BE2C (cell line): ENCODE data around the gene CCDC197.
A peak's percentile ranks its signal among the peaks of the same experiment; 100 is the strongest.

Experiments used
- DNase-seq: peaks from one replicate; pipeline ENCODE4 v3.0.0-alpha.2; 2020
- H3K27me3 ChIP-seq: fragments of 250-450 bp; sonication (Bioruptor Pico); 2 replicates; pipeline ENCODE4 v1.5.1; 2020; ENCODE audit warnings: mild to moderate bottlenecking
- H3K36me3 ChIP-seq: fragments of 250-450 bp; sonication (Bioruptor Pico); 2 replicates; pipeline ENCODE4 v1.5.1; 2020; ENCODE audit warnings: mild to moderate bottlenecking
- H3K4me1 ChIP-seq: fragments of 250-450 bp; sonication (Bioruptor Pico); 2 replicates; pipeline ENCODE4 v1.5.1; 2020
- H3K4me3 ChIP-seq: 2 replicates; pipeline ENCODE4 v1.5.1; 2011; ENCODE audit warnings: low read depth, low read length
- H3K9me3 ChIP-seq: fragments of 250-450 bp; sonication (Bioruptor Pico); 2 replicates; pipeline ENCODE4 v1.5.1; 2020
- CTCF ChIP-seq: IDR thresholded peaks from 2 replicates; pipeline ENCODE4 v1.5.1; 2012; ENCODE audit warnings: mild to moderate bottlenecking, low read depth, low read length

CCDC197 gene

GRCh38 chr14:94040796-94041195, 43.7 kb downstream of the CCDC197 start:
- TF ChIP-seq CTCF = no peak
- Histone ChIP-seq H3K4me1 (peaks cover 2% of the 10 kb centered on the region), H3K36me3 (peaks cover 12% of the 10 kb centered on the region; the same call in 1 of the 2 replicates), H3K9me3 (no peaks in the 10 kb centered on the region), H3K4me3 (no peak overlapping the region), H3K27me3 (no peaks in the 10 kb centered on the region)
- no peak for DNase-seq

GRCh38 chr14:94041551-94042346, 44.6 kb downstream of the CCDC197 start:
- DNase-seq = no peak
- Histone ChIP-seq H3K36me3 (peaks cover 16% of the 10 kb centered on the region), H3K9me3 (no peaks in the 10 kb centered on the region), H3K27me3 (no peaks in the 10 kb centered on the region), H3K4me1 (peaks cover under 1% of the 10 kb centered on the region), H3K4me3 (no peak overlapping the region)
- no peak for TF ChIP-seq CTCF

GRCh38 chr14:94042433-94043091, 45.5 kb downstream of the CCDC197 start:
- no peaks in the 10 kb centered on the region for H3K4me1 ChIP-seq
- DNase-seq = no peak
- peaks cover 24% of the 10 kb centered on the region for H3K36me3 ChIP-seq
- no peak overlapping the region for H3K4me3 ChIP-seq
- no peak for TF ChIP-seq CTCF
- H3K9me3 ChIP-seq = no peaks in the 10 kb centered on the region
- H3K27me3 ChIP-seq = no peaks in the 10 kb centered on the region

- H3K36me3 ChIP-seq = peaks cover 31% of the 10 kb centered on the region
- H3K4me1 ChIP-seq = no peaks in the 10 kb centered on the region; the same call in 1 of the 2 replicates
- no peaks in the 10 kb centered on the region for H3K9me3 ChIP-seq
- H3K27me3 ChIP-seq = no peaks in the 10 kb centered on the region
- TF ChIP-seq CTCF = no peak
- no peak overlapping the region for H3K4me3 ChIP-seq
- peak; percentile 43 for DNase-seq
Measured at GRCh38 chr14:94043111-94043755, 46.1 kb downstream of the CCDC197 start.

GRCh38 chr14:94043756-94044475, 46.8 kb downstream of the CCDC197 start:
- no peak for DNase-seq
- H3K36me3 ChIP-seq = peaks cover 34% of the 10 kb centered on the region
- H3K4me1 ChIP-seq = peaks cover 3% of the 10 kb centered on the region
- H3K9me3 ChIP-seq = no peaks in the 10 kb centered on the region
- H3K4me3 ChIP-seq = no peak overlapping the region
- TF ChIP-seq CTCF = no peak
- H3K27me3 ChIP-seq = no peaks in the 10 kb centered on the region
